Activated CD4-positive, alpha-beta T cell treated with anti-CD3 and anti-CD28 coated beads, Interleukin-2, amount 10 ng/mL, durations not matched to agents 7 days and 5 days (primary cell): ENCODE measurements around the gene MYBPH. TPM values are rescaled to one million over a fixed set of nuclear protein-coding genes. Genes with fewer than 3 reads are reported as not detected.

Experiments used
- CTCF ChIA-PET: fragments of 350-600 bp; sonication (Branson Sonifier 250); formaldehyde crosslinking; loops from one replicate; lab custom pipeline; 2021; ENCODE audit warnings: antibody characterized with exemption; lab: Charles Lee
- POLR2A ChIA-PET: fragments of 350-600 bp; sonication (Branson Sonifier 250); formaldehyde crosslinking; loops from one replicate; lab custom pipeline; 2021; ENCODE audit warnings: antibody characterized with exemption; lab: Charles Lee
- DNase-seq: peaks from one replicate; pipeline ENCODE4 v3.0.0-alpha.2; 2020
- H3K27ac Mint-ChIP-seq: one replicate; pipeline ENCODE4 v1.8.0; 2021; ENCODE audit warnings: mild to moderate bottlenecking, moderate library complexity, mixed read lengths
- H3K27me3 Mint-ChIP-seq: one replicate; pipeline ENCODE4 v1.8.0; 2021; ENCODE audit warnings: mixed read lengths
- H3K36me3 Mint-ChIP-seq: one replicate; pipeline ENCODE4 v1.8.0; 2021; ENCODE audit warnings: low read depth, mixed read lengths
- H3K4me1 Mint-ChIP-seq: one replicate; pipeline ENCODE4 v1.8.0; 2021; ENCODE audit warnings: mixed read lengths
- H3K4me3 Mint-ChIP-seq: one replicate; pipeline ENCODE4 v1.8.0; 2021; ENCODE audit warnings: mild to moderate bottlenecking, moderate library complexity, mixed read lengths
- H3K9me3 Mint-ChIP-seq: one replicate; pipeline ENCODE4 v1.8.0; 2021; ENCODE audit warnings: mixed read lengths
- total RNA-seq, 2 experiments: library from RNA; stranded (reverse); gene quantifications; one replicate each; pipeline ENCODE4 v1.2.3, GENCODE V29; 2021

MYBPH gene
- total RNA-seq, 2 experiments from 2014 or later: not detected

DNA sequence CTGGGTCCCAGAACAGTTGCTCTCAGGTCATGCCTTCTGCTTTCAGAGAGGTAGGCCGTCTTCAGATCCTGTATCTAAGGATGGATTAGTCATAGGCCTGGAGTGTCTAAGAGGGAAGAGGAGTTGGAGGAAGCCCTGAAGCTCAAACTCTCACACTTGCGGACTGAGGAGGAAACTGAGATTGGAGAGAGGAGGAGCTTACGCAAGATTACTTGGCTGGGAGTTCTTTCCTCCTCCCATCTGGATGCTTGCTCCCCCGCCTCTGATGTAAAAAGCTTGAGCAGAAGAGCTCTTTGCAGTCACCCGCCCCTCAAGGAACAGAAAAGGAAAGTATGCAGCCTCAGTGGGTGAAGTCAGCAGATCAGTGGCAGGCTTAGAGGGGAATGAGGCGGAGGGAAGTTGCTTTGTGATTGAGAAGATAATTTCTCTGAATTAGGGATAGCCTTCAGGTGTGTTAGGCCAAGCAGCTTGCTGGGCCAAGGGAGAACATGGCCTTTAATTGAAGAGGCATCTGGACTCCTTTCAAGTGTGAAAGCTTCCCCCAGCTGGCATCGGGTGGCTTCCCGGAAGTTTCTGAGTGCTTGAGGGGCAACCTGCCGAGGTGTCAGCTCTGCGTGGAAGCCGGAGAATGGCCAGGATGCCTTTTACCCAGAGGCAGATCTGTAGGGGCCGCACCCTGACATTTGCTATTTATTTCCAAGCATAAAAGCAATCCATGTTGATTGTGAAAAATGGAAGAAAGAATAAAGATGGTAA, 41.5 kb downstream of the MYBPH start:
- Mint-ChIP-seq H3K4me3 (no peak overlapping the region), H3K9me3 (no peaks in the 10 kb centered on the region), H3K36me3 (no peaks in the 10 kb centered on the region), H3K27me3 (peaks cover 17% of the 10 kb centered on the region), H3K4me1 (peaks cover 9% of the 10 kb centered on the region), H3K27ac (no peak overlapping the region)
- POLR2A ChIA-PET: no interaction called here
- CTCF ChIA-PET: interaction anchor here (0.7 to 1.5 kb wide), 3 partner anchors 14 to 63 kb away, joined by 3 to 5 read pairs (median 5); no protein-coding TSS in a partner anchor
- DNase-seq: no peak

DNA sequence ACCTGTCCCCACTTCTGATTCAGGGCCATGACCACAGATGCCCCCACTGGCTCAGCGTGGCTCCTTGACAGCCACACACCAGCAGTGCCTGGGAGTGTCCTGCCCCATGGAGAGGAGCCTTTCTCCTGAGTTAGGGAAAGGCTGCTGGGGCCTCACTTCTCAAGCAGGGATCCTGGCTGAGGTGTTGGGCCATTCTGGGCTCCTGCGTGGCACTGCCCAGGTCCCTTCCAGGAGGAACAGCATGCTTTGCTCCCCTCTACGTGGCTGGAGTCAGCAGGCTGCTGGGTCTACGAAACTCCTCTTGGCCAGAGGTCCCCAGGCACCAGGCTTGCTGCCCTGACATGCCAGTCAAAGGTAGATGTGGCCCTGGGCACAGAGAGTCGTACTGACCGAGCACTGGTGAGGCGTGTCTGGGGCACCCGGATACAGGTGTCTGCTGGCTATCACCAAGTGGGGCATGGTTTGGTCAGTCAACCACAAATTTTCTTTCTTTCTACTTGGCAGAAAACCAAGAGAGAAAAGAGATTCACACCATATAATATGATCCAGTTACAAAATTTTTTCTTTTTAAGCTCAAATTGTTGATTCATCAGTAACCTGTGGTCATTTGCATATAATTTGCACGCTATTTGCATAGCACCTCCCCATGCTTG, 44.0 kb downstream of the MYBPH start:
- Mint-ChIP-seq H3K9me3 (no peaks in the 10 kb centered on the region), H3K4me1 (peaks cover 14% of the 10 kb centered on the region), H3K36me3 (no peaks in the 10 kb centered on the region), H3K27ac (no peak overlapping the region), H3K4me3 (no peak overlapping the region), H3K27me3 (peaks cover 32% of the 10 kb centered on the region)
- no peak for DNase-seq
- POLR2A ChIA-PET: no interaction called here
- CTCF ChIA-PET: interaction anchor here (0.8 kb wide), 1 partner anchor 11 kb away, joined by 3 read pairs; no protein-coding TSS in a partner anchor

DNA sequence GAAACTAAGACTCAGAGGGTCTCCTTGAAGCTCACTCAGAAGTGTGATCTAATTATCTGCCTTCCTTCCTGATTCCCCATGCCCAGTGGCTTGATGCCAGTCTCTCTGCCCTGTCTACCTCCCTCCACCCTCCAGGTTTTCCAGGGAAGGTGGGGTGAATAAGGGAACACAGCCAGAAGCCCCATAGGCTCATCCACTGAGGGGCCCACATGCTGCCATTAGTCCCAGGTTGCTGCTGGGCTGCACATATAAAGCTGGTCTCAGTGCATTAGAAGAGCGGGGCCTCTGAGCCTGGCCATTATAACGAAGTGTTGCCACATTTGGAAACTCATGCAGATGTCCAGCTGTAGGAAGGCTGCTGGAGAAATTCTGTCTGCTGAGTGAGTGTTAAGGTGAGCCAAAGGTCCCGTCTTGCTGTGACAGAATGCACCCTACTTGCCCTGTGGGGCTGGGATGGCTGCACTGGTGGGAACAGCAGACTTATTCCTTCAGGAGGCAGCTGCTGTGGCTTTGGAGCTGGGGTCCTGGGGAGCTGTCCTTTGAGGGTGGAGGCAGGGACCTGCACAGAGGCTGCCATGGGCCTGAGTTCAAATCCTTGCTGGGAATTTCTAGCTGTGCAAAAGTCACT, 45.2 kb downstream of the MYBPH start:
- POLR2A ChIA-PET: no interaction called here
- Mint-ChIP-seq H3K4me1 (peaks cover 4% of the 10 kb centered on the region), H3K9me3 (no peaks in the 10 kb centered on the region), H3K27me3 (peaks cover 42% of the 10 kb centered on the region), H3K27ac (no peak overlapping the region), H3K4me3 (no peak overlapping the region), H3K36me3 (no peaks in the 10 kb centered on the region)
- no peak for DNase-seq
- CTCF ChIA-PET: interaction anchor here (0.8 to 1.8 kb wide), 3 partner anchors 11 to 39 kb away, joined by 3 to 7 read pairs (median 3); no protein-coding TSS in a partner anchor

DNA sequence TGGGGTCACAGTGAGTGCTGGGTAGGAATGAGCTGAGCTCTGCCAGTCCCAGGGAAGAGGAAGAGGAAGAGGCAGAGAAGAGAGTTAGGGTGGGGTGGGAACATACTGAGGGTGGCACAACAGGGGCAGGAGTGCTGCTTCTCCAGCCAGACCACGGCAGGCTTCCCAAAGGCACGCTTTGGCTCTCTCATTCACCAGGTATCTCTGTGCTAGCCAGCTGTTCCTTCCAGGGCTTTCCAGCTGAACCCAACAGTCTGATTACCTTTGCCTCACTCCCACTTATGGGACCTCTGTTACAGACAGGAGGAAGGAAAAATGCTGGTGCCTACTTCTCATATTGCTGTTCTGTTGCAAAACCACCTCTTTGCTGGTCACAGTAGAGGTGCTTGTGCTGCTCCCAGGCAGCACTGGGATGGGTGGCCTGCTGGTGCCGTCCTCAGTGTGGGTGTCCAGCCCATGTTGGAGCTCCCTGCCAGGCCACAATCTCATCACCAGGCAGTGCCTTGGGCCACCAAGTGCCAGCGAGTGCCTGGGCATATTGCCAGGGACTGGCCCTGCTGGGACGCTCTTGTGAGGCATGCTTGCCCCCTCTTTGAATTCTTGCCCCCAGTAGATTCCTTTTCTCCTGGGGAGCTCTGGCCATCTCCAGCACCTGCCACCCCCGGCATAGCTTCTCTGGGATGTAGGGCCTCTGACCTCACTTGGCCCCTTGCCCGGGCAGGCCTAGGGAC, 46.0 kb downstream of the MYBPH start:
- Mint-ChIP-seq H3K4me3 (no peak overlapping the region), H3K27ac (no peak overlapping the region), H3K36me3 (no peaks in the 10 kb centered on the region), H3K9me3 (no peaks in the 10 kb centered on the region), H3K4me1 (peaks cover 4% of the 10 kb centered on the region), H3K27me3 (peaks cover 45% of the 10 kb centered on the region)
- ChIA-PET CTCF (interaction anchor here (0.8 to 1.8 kb wide), 2 partner anchors 10 to 40 kb away, joined by 3 to 7 read pairs; no protein-coding TSS in a partner anchor), POLR2A (no interaction called here)
- peak; percentile 1 for DNase-seq

DNA sequence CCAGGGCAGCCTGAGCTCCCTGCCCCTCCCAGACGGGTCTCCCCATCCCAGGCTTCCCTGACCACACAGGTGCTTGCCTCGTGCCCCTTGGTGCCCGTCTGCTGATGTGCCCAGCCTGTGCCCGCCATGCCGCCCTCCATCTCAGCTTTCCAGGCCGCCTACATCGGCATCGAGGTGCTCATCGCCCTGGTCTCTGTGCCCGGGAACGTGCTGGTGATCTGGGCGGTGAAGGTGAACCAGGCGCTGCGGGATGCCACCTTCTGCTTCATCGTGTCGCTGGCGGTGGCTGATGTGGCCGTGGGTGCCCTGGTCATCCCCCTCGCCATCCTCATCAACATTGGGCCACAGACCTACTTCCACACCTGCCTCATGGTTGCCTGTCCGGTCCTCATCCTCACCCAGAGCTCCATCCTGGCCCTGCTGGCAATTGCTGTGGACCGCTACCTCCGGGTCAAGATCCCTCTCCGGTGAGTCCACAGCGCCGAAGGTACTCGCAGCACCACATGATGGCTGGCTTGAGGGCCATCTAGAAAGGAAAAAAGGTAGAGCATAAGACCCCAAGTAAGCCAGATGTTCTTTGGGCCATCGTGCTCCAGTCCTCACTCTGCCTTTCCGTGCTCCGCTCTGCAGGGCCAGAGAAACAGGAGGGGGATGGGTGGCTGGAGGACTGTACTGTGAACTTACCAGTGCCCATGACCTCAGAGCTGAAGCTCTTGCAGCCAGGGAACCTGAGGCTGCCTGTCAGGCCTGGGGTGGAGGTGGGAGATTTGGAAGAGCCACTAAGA, 46.7 kb downstream of the MYBPH start:
- CTCF ChIA-PET: interaction anchor here (0.9 to 2.6 kb wide), 3 partner anchors 8 to 41 kb away, joined by 3 to 9 read pairs (median 7); no protein-coding TSS in a partner anchor
- H3K4me3 Mint-ChIP-seq: no peak overlapping the region
- peak; percentile 5 for DNase-seq
- H3K9me3 Mint-ChIP-seq: no peaks in the 10 kb centered on the region
- POLR2A ChIA-PET: no interaction called here
- H3K36me3 Mint-ChIP-seq: no peaks in the 10 kb centered on the region
- H3K4me1 Mint-ChIP-seq: peaks cover 4% of the 10 kb centered on the region
- no peak overlapping the region for H3K27ac Mint-ChIP-seq
- peaks cover 49% of the 10 kb centered on the region for H3K27me3 Mint-ChIP-seq

DNA sequence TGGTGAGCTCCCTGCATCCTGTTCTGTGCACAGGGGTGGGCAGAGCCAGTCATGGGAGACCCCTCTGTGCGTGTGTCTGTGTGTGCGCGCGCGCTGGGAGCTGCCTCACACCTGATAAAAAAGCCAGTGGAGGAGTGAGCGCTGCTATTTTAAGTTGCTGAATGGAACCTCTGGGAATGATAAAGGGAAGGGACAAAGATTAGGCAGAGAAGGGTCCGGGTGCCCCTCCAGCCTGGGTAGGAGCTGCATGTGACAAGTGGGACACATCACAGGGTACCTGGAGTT, 47.3 kb downstream of the MYBPH start:
- CTCF ChIA-PET: interaction anchor here (0.6 to 2.6 kb wide), 4 partner anchors 8 to 41 kb away, joined by 3 to 9 read pairs (median 5); no protein-coding TSS in a partner anchor
- POLR2A ChIA-PET: no interaction called here
- Mint-ChIP-seq H3K27me3 (peaks cover 53% of the 10 kb centered on the region), H3K36me3 (no peaks in the 10 kb centered on the region), H3K4me3 (no peak overlapping the region), H3K27ac (no peak overlapping the region), H3K4me1 (peaks cover 4% of the 10 kb centered on the region), H3K9me3 (no peaks in the 10 kb centered on the region)
- no peak for DNase-seq

DNA sequence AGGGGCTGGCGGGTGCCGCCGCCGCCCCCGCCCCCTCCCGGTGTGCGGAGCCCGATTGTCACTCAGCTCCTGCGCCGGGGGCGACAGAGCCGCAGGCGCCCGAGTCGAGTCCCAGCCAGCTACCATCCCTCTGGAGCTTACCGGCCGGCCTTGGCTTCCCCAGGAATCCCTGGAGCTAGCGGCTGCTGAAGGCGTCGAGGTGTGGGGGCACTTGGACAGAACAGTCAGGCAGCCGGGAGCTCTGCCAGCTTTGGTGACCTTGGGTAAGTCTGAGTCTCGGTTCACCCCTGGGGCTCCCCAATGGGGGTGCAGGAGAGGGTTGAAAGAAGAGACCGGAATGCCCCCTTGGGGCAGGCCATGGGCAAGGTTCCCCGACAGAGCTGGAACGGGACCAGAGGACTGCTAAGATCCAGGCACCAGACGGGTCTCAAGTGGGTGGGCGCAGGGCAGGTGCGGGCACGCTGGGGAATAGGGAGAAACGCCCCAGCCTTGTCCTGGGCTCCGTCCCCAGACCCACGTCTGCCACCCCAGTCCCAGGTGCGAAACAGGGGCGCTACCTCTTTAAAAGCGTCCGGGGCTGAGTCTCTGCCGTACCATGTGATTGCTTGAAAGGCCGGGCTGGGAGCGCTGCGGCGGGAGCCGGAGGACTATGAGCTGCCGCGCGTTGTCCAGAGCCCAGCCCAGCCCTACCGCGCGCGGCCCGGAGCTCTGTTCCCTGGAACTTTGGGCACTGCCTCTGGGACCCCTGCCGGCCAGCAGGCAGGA, 47.8 kb downstream of the MYBPH start, which contains the start of gene ADORA1:
Gene ADORA1, plus strand, starts transcription at position 61 of the 765 bp plus-strand sequence. CDS start 1,116 bp downstream, outside the sequence.
- Mint-ChIP-seq H3K4me3 (no peak within 1 kb of the TSS), H3K4me1 (peaks cover 4% of the 10 kb centered on the region), H3K36me3 (no peaks in the 10 kb centered on the region), H3K9me3 (no peaks in the 10 kb centered on the region), H3K27ac (no peak within 1 kb of the TSS), H3K27me3 (peaks cover 53% of the 10 kb centered on the region)
- CTCF ChIA-PET: interaction anchor here (0.6 to 2.6 kb wide), 3 partner anchors 8 to 10 kb away, joined by 3 to 9 read pairs (median 3); no protein-coding TSS in a partner anchor
- POLR2A ChIA-PET: no interaction called here
- peak; percentile 6 for DNase-seq

DNA sequence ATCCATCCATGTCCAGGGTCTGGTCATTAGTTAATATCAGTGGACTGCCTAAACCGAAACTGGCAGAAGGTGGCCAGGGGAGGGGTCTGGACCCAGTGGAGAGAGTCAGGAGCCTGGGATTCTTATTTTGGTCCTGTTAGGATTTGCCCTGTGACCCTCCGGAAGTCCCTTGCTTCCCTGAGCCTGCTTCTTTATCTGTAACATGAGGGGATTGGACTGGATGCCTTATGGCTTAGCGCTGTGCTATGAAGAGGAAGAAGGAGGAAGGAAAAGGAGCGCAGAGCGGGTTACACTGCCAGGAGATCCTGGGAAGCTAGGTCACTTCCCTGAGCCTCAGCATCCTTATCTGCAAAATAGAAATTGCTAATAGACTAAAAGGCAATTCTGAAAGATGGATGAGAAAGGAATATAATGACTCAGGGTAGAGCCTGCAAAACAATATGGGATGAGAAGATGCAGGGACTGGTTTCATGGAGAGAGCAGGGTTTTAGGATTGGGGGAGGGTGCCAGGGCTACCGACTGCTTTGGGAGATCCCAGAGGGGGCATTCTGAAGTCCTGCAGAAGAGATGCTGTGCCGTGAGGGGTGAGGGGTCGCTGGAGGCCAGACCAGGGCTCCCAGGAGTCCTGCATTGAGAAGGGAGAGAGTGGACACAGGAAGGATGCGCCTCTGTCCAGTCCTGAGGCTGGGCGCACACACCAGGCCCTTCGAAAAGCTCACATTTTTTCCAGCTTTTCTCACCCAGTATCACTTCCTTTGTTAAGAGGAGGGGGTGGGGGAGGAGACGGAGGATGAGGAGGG, 48.6 kb downstream of the MYBPH start:
- Mint-ChIP-seq H3K36me3 (no peaks in the 10 kb centered on the region), H3K4me1 (peaks cover 4% of the 10 kb centered on the region), H3K9me3 (no peaks in the 10 kb centered on the region), H3K27ac (no peak overlapping the region), H3K4me3 (no peak overlapping the region), H3K27me3 (peaks cover 55% of the 10 kb centered on the region)
- POLR2A ChIA-PET: no interaction called here
- peak; percentile 3 for DNase-seq
- CTCF ChIA-PET: interaction anchor here (1.2 to 2.6 kb wide), 2 partner anchors 9 to 140 kb away, joined by 3 to 9 read pairs; no protein-coding TSS in a partner anchor

DNA sequence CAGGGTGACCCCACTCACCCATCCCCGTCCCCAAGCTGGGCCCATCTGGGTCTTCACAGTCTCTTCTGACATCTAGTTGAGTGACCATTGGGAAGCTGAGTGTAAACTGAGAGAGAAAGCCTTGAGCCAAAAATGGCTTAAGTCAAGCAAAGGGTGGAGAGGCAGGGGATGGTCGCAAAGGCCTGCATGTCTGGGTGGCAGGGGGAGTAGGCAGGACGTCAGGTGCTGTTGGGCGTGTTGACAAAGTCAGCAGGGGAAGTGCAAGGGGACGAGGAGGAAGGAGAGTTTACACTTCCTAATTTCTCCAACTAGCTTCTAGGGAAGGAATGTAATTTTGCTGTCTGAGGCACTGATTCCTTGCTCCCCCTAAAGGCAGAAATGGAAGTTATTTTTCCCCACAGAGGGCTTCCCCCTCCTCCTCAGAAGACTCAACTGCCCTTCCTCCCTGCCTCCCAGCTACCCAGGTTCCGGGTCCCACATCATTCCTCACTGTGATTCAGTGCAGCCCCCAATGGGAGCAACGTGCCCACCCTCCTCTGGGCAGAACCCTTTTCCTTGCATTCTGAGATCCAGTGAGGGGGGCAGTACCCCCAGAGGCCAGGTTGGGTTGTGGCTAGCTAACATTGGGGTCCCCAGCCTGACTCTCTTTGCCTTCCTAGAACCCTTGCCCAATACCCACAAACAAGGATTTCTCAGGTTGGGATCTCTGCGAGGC, 49.3 kb downstream of the MYBPH start:
- CTCF ChIA-PET: interaction anchor here (1.2 to 2.6 kb wide), 2 partner anchors 8 to 141 kb away, joined by 3 to 9 read pairs; no protein-coding TSS in a partner anchor
- Mint-ChIP-seq H3K27me3 (peaks cover 58% of the 10 kb centered on the region), H3K9me3 (no peaks in the 10 kb centered on the region)

More for the DNA sequence above, 49.3 kb downstream of the MYBPH start:
- peaks cover 8% of the 10 kb centered on the region for H3K4me1 Mint-ChIP-seq
- DNase-seq: peak; percentile 3
- no peak overlapping the region for H3K27ac Mint-ChIP-seq
- no peak overlapping the region for H3K4me3 Mint-ChIP-seq
- no peaks in the 10 kb centered on the region for H3K36me3 Mint-ChIP-seq
- POLR2A ChIA-PET: no interaction called here
